NCI-H82 (cell line): ENCODE data around the gene KCNQ1OT1.

Source experiments
- DNase-seq: peaks from one replicate; lab custom pipeline; 2025; lab: John Stamatoyannopoulos, UW

Gene KCNQ1OT1

GRCh38 chr11:2699531-2700414 is at the start of gene KCNQ1OT1:
Gene KCNQ1OT1 (minus strand): TSS chr11:2699994.
- peak; percentile 87 for DNase-seq

GRCh38 chr11:2748814-2749554 is 49.2 kb upstream of the KCNQ1OT1 start:
- DNase-seq: no peak

- peak; percentile 58 for DNase-seq
Measured at GRCh38 chr11:2748061-2748813, 48.4 kb upstream of the KCNQ1OT1 start.

- DNase-seq: peak; percentile 28
Measured at GRCh38 chr11:2747248-2748027, 47.6 kb upstream of the KCNQ1OT1 start.

GRCh38 chr11:2746401-2747247 is 46.8 kb upstream of the KCNQ1OT1 start:
- DNase-seq: peak; percentile 97

GRCh38 chr11:2745511-2745910 is 45.7 kb upstream of the KCNQ1OT1 start:
- no peak for DNase-seq

- DNase-seq: no peak
Measured at GRCh38 chr11:2744166-2744565, 44.4 kb upstream of the KCNQ1OT1 start.

GRCh38 chr11:2743427-2744110 is 43.8 kb upstream of the KCNQ1OT1 start:
- DNase-seq: no peak

GRCh38 chr11:2742611-2743426 is 43.0 kb upstream of the KCNQ1OT1 start:
- no peak for DNase-seq

- no peak for DNase-seq
Measured at GRCh38 chr11:2742201-2742600, 42.4 kb upstream of the KCNQ1OT1 start.

- no peak for DNase-seq
Measured at GRCh38 chr11:2741377-2742131, 41.8 kb upstream of the KCNQ1OT1 start.

GRCh38 chr11:2741006-2741376 is 41.2 kb upstream of the KCNQ1OT1 start:
- no peak for DNase-seq

- DNase-seq: no peak
Measured at GRCh38 chr11:2740275-2740940, 40.6 kb upstream of the KCNQ1OT1 start.

GRCh38 chr11:2739531-2740274 is 39.9 kb upstream of the KCNQ1OT1 start:
- no peak for DNase-seq

GRCh38 chr11:2738551-2739431 is 39.0 kb upstream of the KCNQ1OT1 start:
- no peak for DNase-seq

- no peak for DNase-seq
Measured at GRCh38 chr11:2737866-2738265, 38.1 kb upstream of the KCNQ1OT1 start.
